CD4-positive, alpha-beta T cell (primary cell): Measurements from ENCODE around the gene MOGAT1. TPM values are rescaled to one million over a fixed set of nuclear protein-coding genes. Genes with fewer than 3 reads are reported as not detected.

ENCODE experiments used
- ATAC-seq: fragments of 200-7000 bp; cut with Tn5 transposase; one replicate; pipeline ENCODE4 v1.10.0; 2022; ENCODE audit warnings: mild to moderate bottlenecking; ENCODE audit not compliant: poor library complexity
- CTCF ChIA-PET: fragments of 350-600 bp; sonication (Branson Sonifier 250); formaldehyde crosslinking; loops from one replicate; lab custom pipeline; 2021; ENCODE audit warnings: antibody characterized with exemption, inconsistent platforms; lab: Charles Lee
- POLR2A ChIA-PET: fragments of 350-600 bp; sonication (Branson Sonifier 250); formaldehyde crosslinking; loops from one replicate; lab custom pipeline; 2021; ENCODE audit warnings: antibody characterized with exemption, inconsistent platforms; lab: Charles Lee
- DNase-seq, 14 experiments: peaks; one replicate each; pipeline ENCODE4 v3.0.0-alpha.2; 2013 to 2020; ENCODE audit warnings: mixed read lengths in 2 of 14
- H3K27ac ChIP-seq, 2 donors: one replicate each; pipeline versions ENCODE4 v1.5.1 to v1.7.0; 2013; ENCODE audit warnings: low read length in 2 of 2, low read depth in 1 of 2, mild to moderate bottlenecking in 1 of 2
- H3K27me3 ChIP-seq, 2 experiments: 1 replicate in 1 of 2; 2 replicates in 1 of 2; pipeline versions ENCODE4 v1.6.1 to v1.7.0; 2013; ENCODE audit warnings: low read length in 2 of 2, control low read depth in 1 of 2, mild to moderate bottlenecking in 1 of 2, moderate library complexity in 1 of 2; ENCODE audit not compliant: insufficient read depth in 2 of 2, control insufficient read depth in 1 of 2
- H3K36me3 ChIP-seq: one replicate; pipeline ENCODE4 v1.6.1; 2013; ENCODE audit warnings: low read length, control low read depth; ENCODE audit not compliant: insufficient read depth
- H3K4me1 ChIP-seq: one replicate; pipeline ENCODE4 v1.6.1; 2013; ENCODE audit warnings: low read length, control low read depth; ENCODE audit not compliant: insufficient read depth
- H3K4me3 ChIP-seq: one replicate; pipeline ENCODE4 v1.5.1; 2013; ENCODE audit warnings: mild to moderate bottlenecking, low read length, moderate library complexity
- H3K9me3 ChIP-seq, 2 experiments: 1 replicate in 1 of 2; 2 replicates in 1 of 2; pipeline versions ENCODE4 v1.6.1 to v1.7.0; 2013; ENCODE audit warnings: low read length in 2 of 2, mild to moderate bottlenecking in 2 of 2, control low read depth in 1 of 2, moderate library complexity in 1 of 2; ENCODE audit not compliant: control insufficient read depth in 1 of 2, insufficient read depth in 1 of 2
- H3K27ac Mint-ChIP-seq: one replicate; pipeline ENCODE4 v1.8.0; 2020; ENCODE audit warnings: mixed read lengths
- H3K27me3 Mint-ChIP-seq: one replicate; pipeline ENCODE4 v1.8.0; 2021; ENCODE audit warnings: mixed read lengths
- H3K36me3 Mint-ChIP-seq: one replicate; pipeline ENCODE4 v1.8.0; 2021; ENCODE audit warnings: low read depth, mixed read lengths
- H3K4me1 Mint-ChIP-seq: one replicate; pipeline ENCODE4 v1.8.0; 2021; ENCODE audit warnings: low read depth, mixed read lengths
- H3K4me3 Mint-ChIP-seq: one replicate; pipeline ENCODE4 v1.8.0; 2020; ENCODE audit warnings: mild to moderate bottlenecking, mixed read lengths
- H3K9me3 Mint-ChIP-seq: one replicate; pipeline ENCODE4 v1.8.0; 2020; ENCODE audit warnings: mixed read lengths
- intact Hi-C, 2 experiments: fragments of 100-400 bp; cut with DNase I in 1 of 2; cut with micrococcal nuclease in 1 of 2; formaldehyde crosslinking; loops; one replicate each; pipeline versions ENCODE4 v1.15.1 to v1.9.0; 2023 to 2025; cut with DNase I, micrococcal nuclease
- total RNA-seq, 174 experiments: library from RNA in 2 of 174; stranded (reverse) in 2 of 174; gene quantifications; one replicate each; pipeline ENCODE4 v1.2.3 and lab custom pipeline; 2021 to 2026
- TF ChIP-seq, protein P1 (sequence below): fragments of 200-600 bp; IDR thresholded peaks from one replicate; pipeline ENCODE4 v1.8.0; 2022; ENCODE audit warnings: antibody characterized with exemption, mild to moderate bottlenecking

Gene MOGAT1
- total RNA-seq, 2 experiments from 2014 or later = not detected

GRCh38 chr2:222724208-222724607 lies 52.8 kb downstream of the MOGAT1 start:
- Mint-ChIP-seq H3K36me3 (no peaks in the 10 kb centered on the region), H3K27ac (no peak overlapping the region), H3K4me1 (no peaks in the 10 kb centered on the region), H3K4me3 (no peak overlapping the region), H3K9me3 (no peaks in the 10 kb centered on the region), H3K27me3 (no peaks in the 10 kb centered on the region)
- DNase-seq (no peak), ATAC-seq (no peak)
- Histone ChIP-seq H3K9me3 (no peaks in the 10 kb centered on the region), H3K4me1 (no peaks in the 10 kb centered on the region), H3K36me3 (no peaks in the 10 kb centered on the region), H3K27me3 (peaks cover 0 to 5% of the 10 kb centered on the region in 2 experiments), H3K27ac (no peak overlapping the region), H3K4me3 (no peak overlapping the region)
- TF ChIP-seq, protein P1, sequence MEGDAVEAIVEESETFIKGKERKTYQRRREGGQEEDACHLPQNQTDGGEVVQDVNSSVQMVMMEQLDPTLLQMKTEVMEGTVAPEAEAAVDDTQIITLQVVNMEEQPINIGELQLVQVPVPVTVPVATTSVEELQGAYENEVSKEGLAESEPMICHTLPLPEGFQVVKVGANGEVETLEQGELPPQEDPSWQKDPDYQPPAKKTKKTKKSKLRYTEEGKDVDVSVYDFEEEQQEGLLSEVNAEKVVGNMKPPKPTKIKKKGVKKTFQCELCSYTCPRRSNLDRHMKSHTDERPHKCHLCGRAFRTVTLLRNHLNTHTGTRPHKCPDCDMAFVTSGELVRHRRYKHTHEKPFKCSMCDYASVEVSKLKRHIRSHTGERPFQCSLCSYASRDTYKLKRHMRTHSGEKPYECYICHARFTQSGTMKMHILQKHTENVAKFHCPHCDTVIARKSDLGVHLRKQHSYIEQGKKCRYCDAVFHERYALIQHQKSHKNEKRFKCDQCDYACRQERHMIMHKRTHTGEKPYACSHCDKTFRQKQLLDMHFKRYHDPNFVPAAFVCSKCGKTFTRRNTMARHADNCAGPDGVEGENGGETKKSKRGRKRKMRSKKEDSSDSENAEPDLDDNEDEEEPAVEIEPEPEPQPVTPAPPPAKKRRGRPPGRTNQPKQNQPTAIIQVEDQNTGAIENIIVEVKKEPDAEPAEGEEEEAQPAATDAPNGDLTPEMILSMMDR = no peak
- CTCF ChIA-PET = no interaction called here
- intact Hi-C loops = no loop called here
- POLR2A ChIA-PET = no interaction called here

GRCh38 chr2:222728621-222729020 lies 57.2 kb downstream of the MOGAT1 start:
- H3K9me3 ChIP-seq = no peaks in the 10 kb centered on the region
- no peak overlapping the region for H3K27ac Mint-ChIP-seq
- intact Hi-C loops = no loop called here
- ATAC-seq (no peak), DNase-seq (no peak)
- no peaks in the 10 kb centered on the region for H3K4me1 Mint-ChIP-seq
- no peaks in the 10 kb centered on the region for H3K36me3 ChIP-seq
- H3K36me3 Mint-ChIP-seq = no peaks in the 10 kb centered on the region
- POLR2A ChIA-PET = no interaction called here
- H3K4me1 ChIP-seq = no peaks in the 10 kb centered on the region
- no peak overlapping the region for H3K4me3 ChIP-seq
- no peak overlapping the region for H3K4me3 Mint-ChIP-seq
- H3K27ac ChIP-seq = no peak overlapping the region
- peaks cover 0 to 12% of the 10 kb centered on the region in 2 experiments for H3K27me3 ChIP-seq
- CTCF ChIA-PET = no interaction called here
- H3K9me3 Mint-ChIP-seq = no peaks in the 10 kb centered on the region
- peaks cover 10% of the 10 kb centered on the region for H3K27me3 Mint-ChIP-seq
- TF ChIP-seq, protein P1 = no peak

- TF ChIP-seq, protein P1 = no peak
- POLR2A ChIA-PET = no interaction called here
- Mint-ChIP-seq H3K36me3 (no peaks in the 10 kb centered on the region), H3K4me1 (no peaks in the 10 kb centered on the region), H3K27me3 (peaks cover 13% of the 10 kb centered on the region), H3K27ac (no peak overlapping the region), H3K9me3 (no peaks in the 10 kb centered on the region), H3K4me3 (no peak overlapping the region)
- H3K27me3 ChIP-seq = peaks cover 0 to 10% of the 10 kb centered on the region in 2 experiments
- intact Hi-C loops = no loop called here
- CTCF ChIA-PET = no interaction called here
- no peaks in the 10 kb centered on the region for H3K4me1 ChIP-seq
- H3K4me3 ChIP-seq = no peak overlapping the region
- DNase-seq (peak in 1 of 14 experiments; percentile 19), ATAC-seq (no peak)
- no peaks in the 10 kb centered on the region for H3K36me3 ChIP-seq
- H3K27ac ChIP-seq = no peak overlapping the region
- H3K9me3 ChIP-seq = no peaks in the 10 kb centered on the region
Observed at GRCh38 chr2:222730366-222730999, 59.0 kb downstream of the MOGAT1 start.
